C4-2B (cell line): ENCODE measurements around the gene C2CD2.

Experiments used
- H3K27ac ChIP-seq: fragments of 450-650 bp; 2 replicates; pipeline ENCODE4 v1.5.1; 2017
- ZFX ChIP-seq: fragments of 450-650 bp; IDR thresholded peaks from 2 replicates; pipeline ENCODE4 v1.6.1; 2017
- TF ChIP-seq, protein P1 (sequence below): fragments of 450-650 bp; conservative IDR thresholded peaks from 2 replicates; pipeline ENCODE4 v1.5.1; 2017; ENCODE audit warnings: mild to moderate bottlenecking

The C2CD2 gene

DNA sequence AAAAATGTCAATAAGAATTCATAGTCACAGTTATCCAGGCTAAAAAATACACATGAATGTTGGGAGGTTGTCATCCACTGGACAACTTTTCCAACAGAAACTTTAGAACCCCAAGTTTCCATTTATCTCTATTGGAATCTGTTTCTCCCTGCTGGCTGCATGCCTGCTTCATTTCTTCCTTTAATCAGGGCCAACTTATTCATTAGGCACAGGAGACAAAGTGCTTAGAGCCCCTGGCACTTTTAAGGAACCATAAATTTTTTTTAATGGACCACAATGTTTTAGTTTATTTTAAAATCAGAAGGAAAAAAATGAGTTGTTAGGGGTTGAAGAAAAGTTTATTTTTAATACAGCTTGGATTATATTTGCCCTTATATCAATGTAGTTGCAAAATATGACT, 26.7 kb upstream of the C2CD2 start:
- TF ChIP-seq ZFX: no peak
- TF ChIP-seq, protein P1, sequence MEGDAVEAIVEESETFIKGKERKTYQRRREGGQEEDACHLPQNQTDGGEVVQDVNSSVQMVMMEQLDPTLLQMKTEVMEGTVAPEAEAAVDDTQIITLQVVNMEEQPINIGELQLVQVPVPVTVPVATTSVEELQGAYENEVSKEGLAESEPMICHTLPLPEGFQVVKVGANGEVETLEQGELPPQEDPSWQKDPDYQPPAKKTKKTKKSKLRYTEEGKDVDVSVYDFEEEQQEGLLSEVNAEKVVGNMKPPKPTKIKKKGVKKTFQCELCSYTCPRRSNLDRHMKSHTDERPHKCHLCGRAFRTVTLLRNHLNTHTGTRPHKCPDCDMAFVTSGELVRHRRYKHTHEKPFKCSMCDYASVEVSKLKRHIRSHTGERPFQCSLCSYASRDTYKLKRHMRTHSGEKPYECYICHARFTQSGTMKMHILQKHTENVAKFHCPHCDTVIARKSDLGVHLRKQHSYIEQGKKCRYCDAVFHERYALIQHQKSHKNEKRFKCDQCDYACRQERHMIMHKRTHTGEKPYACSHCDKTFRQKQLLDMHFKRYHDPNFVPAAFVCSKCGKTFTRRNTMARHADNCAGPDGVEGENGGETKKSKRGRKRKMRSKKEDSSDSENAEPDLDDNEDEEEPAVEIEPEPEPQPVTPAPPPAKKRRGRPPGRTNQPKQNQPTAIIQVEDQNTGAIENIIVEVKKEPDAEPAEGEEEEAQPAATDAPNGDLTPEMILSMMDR: no peak
- H3K27ac ChIP-seq: no peak overlapping the region

- no peak overlapping the region for H3K27ac ChIP-seq
- no peak for TF ChIP-seq ZFX
- TF ChIP-seq, protein P1: no peak
Measured at GRCh38 chr21:41979751-41980369, 26.0 kb upstream of the C2CD2 start.

GRCh38 chr21:41979335-41979734, 25.5 kb upstream of the C2CD2 start:
- no peak overlapping the region for H3K27ac ChIP-seq

DNA sequence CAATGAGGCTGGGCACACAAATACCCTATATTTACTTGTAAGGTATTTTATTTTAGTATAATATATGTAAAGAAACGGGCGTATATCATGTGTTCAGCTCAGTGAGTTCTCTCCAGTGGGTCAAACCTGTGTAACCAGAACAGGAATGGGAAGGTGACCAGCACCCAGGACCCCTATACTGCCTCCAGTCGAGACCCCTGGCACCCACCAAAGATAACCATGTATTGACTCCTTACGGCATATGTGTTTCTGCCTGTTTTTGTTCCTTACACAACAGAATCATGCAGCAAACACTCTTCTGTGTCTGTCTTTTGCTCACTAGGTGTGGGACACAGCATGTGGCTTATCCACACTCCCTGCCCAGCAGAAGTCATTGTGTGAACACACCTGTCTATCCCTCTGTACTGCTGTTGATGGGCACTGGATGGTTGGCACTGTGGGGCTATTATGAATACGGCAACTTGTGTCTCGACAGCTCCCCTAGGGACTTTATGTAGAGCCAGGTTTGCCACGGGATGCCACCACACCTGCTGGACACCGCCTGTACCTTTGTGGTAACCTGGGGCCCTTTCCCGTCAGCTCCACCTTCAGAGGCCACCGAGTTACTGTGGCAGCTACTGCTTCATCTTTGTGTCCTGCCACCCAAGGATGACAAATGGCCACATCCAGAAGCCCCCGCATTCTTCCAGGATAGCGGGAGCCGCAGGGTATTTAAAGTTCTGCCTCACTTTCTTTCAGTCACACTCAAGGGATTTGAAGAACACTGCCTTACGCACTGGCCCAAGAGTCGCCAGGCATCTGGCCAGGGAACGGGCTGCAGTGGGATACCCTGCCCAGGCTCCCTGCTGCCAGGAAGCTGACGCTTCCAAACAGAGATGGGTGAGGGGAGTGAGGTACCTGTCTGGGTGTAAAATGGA, 23.5 kb upstream of the C2CD2 start:
- TF ChIP-seq ZFX: no peak
- TF ChIP-seq, protein P1: no peak
- no peak overlapping the region for H3K27ac ChIP-seq

More at GRCh38 chr21:41979335-41979734, 25.5 kb upstream of the C2CD2 start:
- no peak for TF ChIP-seq ZFX
- TF ChIP-seq, protein P1: no peak

GRCh38 chr21:41976611-41977010, 22.8 kb upstream of the C2CD2 start:
- H3K27ac ChIP-seq: no peak overlapping the region
- TF ChIP-seq ZFX: no peak
- TF ChIP-seq, protein P1: no peak

DNA sequence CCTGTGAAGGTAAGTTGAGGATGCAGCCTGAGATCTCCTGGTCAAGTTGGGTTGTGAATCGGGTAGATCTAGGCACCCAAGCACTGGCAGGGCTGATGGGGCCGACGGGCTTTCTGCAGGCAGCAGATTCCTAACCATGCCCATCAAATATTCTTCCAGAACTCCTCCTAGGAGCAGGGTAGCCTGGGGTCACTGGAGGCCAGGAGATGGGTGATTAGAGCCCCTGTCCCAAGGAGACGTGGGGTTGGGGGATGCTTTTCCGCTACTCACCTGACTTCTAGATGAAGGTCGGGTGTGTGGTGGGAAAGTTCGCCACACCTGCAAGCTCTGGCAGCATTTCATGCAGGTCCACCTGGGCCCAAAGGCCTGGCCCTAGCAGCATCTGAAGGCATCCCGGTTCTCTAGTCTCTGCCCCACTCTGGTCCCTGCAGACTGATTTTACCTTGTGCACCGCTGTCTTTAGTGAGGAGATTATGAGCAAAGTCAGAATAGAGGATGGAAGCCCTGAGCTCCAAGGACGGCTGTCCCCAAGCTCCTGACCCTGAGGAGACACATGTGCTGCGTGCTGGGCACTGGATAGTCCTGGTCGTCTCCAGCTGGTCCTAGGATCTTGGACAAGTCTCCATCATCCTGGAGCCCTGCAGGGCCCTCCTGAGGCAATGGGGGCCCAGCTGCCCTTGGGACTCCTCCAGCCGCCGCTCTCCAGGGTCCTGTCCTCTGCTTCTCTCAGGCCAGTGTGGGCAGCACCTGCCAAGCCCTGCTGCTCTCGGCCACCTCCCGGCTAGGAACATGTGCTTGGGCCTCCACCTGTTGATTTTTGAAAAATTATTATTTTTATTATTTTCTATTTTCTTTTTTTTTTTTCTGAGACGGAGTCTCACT, 21.8 kb upstream of the C2CD2 start:
- TF ChIP-seq, protein P1: no peak
- no peak for TF ChIP-seq ZFX
- no peak overlapping the region for H3K27ac ChIP-seq
